Fibroblast of the aortic adventitia (primary cell): ENCODE data around the gene CNTN2. TPM values are rescaled to one million over a fixed set of nuclear protein-coding genes. Genes with fewer than 3 reads are reported as not detected.

Source experiments
- DNase-seq: peaks from one replicate; pipeline ENCODE4 v3.0.0-alpha.2; 2010; ENCODE audit warnings: low read depth
- H3K4me3 ChIP-seq: 2 replicates; pipeline ENCODE4 v1.5.1; 2011; ENCODE audit warnings: low read depth, mild to moderate bottlenecking, control low read depth, low read length, moderate library complexity
- CTCF ChIP-seq: IDR thresholded peaks from 2 replicates; pipeline ENCODE4 v1.5.1; 2011; ENCODE audit warnings: mild to moderate bottlenecking, low read length, control low read depth, inconsistent platforms; ENCODE audit not compliant: insufficient read depth
- total RNA-seq: library from RNA; depleted of rRNA; stranded (reverse); fragments of >200 nt; gene quantifications from 2 replicates; pipeline ENCODE4 v1.2.3, GENCODE V29; 2012; ENCODE audit warnings: low replicate concordance

CNTN2 gene
- total RNA-seq, 1 donor = not detected

- DNase-seq = no peak
- TF ChIP-seq CTCF = no peak
- no peak overlapping the region for H3K4me3 ChIP-seq
Observed at GRCh38 chr1:205043866-205044265, 854 bp downstream of the CNTN2 start.

GRCh38 chr1:205044741-205045140 is 1.7 kb downstream of the CNTN2 start:
- no peak overlapping the region for H3K4me3 ChIP-seq
- DNase-seq = no peak
- TF ChIP-seq CTCF = no peak

GRCh38 chr1:205045146-205045545 is 2.1 kb downstream of the CNTN2 start:
- no peak overlapping the region for H3K4me3 ChIP-seq
- no peak for DNase-seq
- no peak for TF ChIP-seq CTCF

GRCh38 chr1:205046870-205047269 is 3.9 kb downstream of the CNTN2 start:
- no peak for DNase-seq
- H3K4me3 ChIP-seq = no peak overlapping the region
- no peak for TF ChIP-seq CTCF

GRCh38 chr1:205047764-205048231 is 4.8 kb downstream of the CNTN2 start:
- no peak overlapping the region for H3K4me3 ChIP-seq
- no peak for DNase-seq
- TF ChIP-seq CTCF = no peak

GRCh38 chr1:205048382-205048781 is 5.4 kb downstream of the CNTN2 start:
- H3K4me3 ChIP-seq = no peak overlapping the region
- no peak for DNase-seq
- no peak for TF ChIP-seq CTCF

GRCh38 chr1:205049479-205049878 is 6.5 kb downstream of the CNTN2 start:
- no peak for TF ChIP-seq CTCF
- no peak overlapping the region for H3K4me3 ChIP-seq
- DNase-seq = no peak
